PC-3 (cell line): ENCODE measurements around the gene ULK4. TPM values are rescaled to one million over a fixed set of nuclear protein-coding genes. Genes with fewer than 3 reads are reported as not detected.

Experiments
- ATAC-seq: fragments of 200-7000 bp; cut with Tn5 transposase; 2 replicates; pipeline ENCODE4 v1.9.1; 2020; ENCODE audit warnings: mild to moderate bottlenecking, moderate library complexity
- BruUV-seq: library from RNA; stranded (reverse); fragments of 400-500 nt; replicated peaks from 2 replicates; lab custom pipeline; 2021; lab: Mats Ljungman, UMichigan
- CTCF ChIA-PET: fragments of 300-600 bp; sonication (Branson Sonifier 250); formaldehyde crosslinking; loops from one replicate; lab custom pipeline; 2022; ENCODE audit warnings: antibody characterized with exemption; lab: Charles Lee
- POLR2A ChIA-PET: fragments of 300-600 bp; sonication (Branson Sonifier 250); formaldehyde crosslinking; loops from one replicate; lab custom pipeline; 2022; ENCODE audit warnings: antibody characterized with exemption; ENCODE audit not compliant: unreplicated experiment; lab: Charles Lee
- DNase-seq: peaks from one replicate; pipeline ENCODE4 v3.0.0-alpha.2; 2015
- H2AFZ ChIP-seq: fragments of 300-600 bp; sonication (generic); 2 replicates; pipeline ENCODE4 v1.6.0; 2016; ENCODE audit warnings: antibody characterized with exemption, low read length
- H3F3A ChIP-seq: fragments of 300-600 bp; sonication (generic); one replicate; pipeline ENCODE4 v1.6.0; 2017; ENCODE audit warnings: antibody characterized with exemption, low read length, control low read depth, mild to moderate bottlenecking; ENCODE audit not compliant: unreplicated experiment
- H3K27ac ChIP-seq: fragments of 300-600 bp; sonication (generic); 2 replicates; pipeline ENCODE4 v1.5.1; 2016; ENCODE audit warnings: mild to moderate bottlenecking, low read length
- H3K27me3 ChIP-seq: fragments of 300-600 bp; sonication (generic); 2 replicates; pipeline ENCODE4 v1.6.1; 2016; ENCODE audit warnings: low read length, mixed read lengths
- H3K36me3 ChIP-seq: fragments of 300-600 bp; sonication (generic); 2 replicates; pipeline ENCODE4 v1.6.1; 2016; ENCODE audit warnings: low read depth, mixed run types, low read length, mixed read lengths
- H3K4me1 ChIP-seq: fragments of 300-600 bp; sonication (generic); 2 replicates; pipeline ENCODE4 v1.5.1; 2016; ENCODE audit warnings: low read length; ENCODE audit not compliant: insufficient read depth
- H3K4me2 ChIP-seq: fragments of 300-600 bp; sonication (generic); 2 replicates; pipeline ENCODE4 v1.6.0; 2016; ENCODE audit warnings: low read length
- H3K4me3 ChIP-seq: fragments of 300-600 bp; sonication (generic); 2 replicates; pipeline ENCODE4 v1.5.1; 2016; ENCODE audit warnings: mild to moderate bottlenecking, low read length, mixed read lengths
- H3K79me2 ChIP-seq: fragments of 300-600 bp; sonication (generic); 2 replicates; pipeline ENCODE4 v1.6.1; 2017; ENCODE audit warnings: low read length, mixed read lengths
- H3K9ac ChIP-seq: fragments of 300-600 bp; sonication (generic); 2 replicates; pipeline ENCODE4 v1.6.0; 2016; ENCODE audit warnings: mild to moderate bottlenecking, low read length
- H3K9me2 ChIP-seq: fragments of 300-600 bp; sonication (generic); replicated peaks from 2 replicates; pipeline ENCODE4 v1.6.1; 2016; ENCODE audit warnings: mixed run types, low read length, mixed read lengths
- H3K9me3 ChIP-seq: fragments of 300-600 bp; sonication (generic); 2 replicates; pipeline ENCODE4 v1.6.1; 2016; ENCODE audit warnings: low read length, mixed read lengths
- H4K20me1 ChIP-seq: fragments of 300-600 bp; sonication (generic); 2 replicates; pipeline ENCODE4 v1.6.1; 2016; ENCODE audit warnings: low read length, mixed read lengths
- CTCF ChIP-seq: fragments of 300-600 bp; sonication (generic); conservative IDR thresholded peaks from 2 replicates; pipeline ENCODE4 v1.5.1; 2017; ENCODE audit warnings: antibody characterized with exemption, low read depth, mild to moderate bottlenecking, low read length
- EZH2 ChIP-seq: fragments of 300-600 bp; sonication (generic); IDR thresholded peaks from one replicate; pipeline ENCODE4 v1.6.1; 2017; ENCODE audit warnings: antibody characterized with exemption, mild to moderate bottlenecking, low read length; ENCODE audit not compliant: unreplicated experiment
- EZH2phosphoT487 ChIP-seq: fragments of 300-600 bp; sonication (generic); IDR thresholded peaks from 2 replicates; pipeline ENCODE4 v1.6.1; 2018; ENCODE audit warnings: mild to moderate bottlenecking, antibody characterized with exemption, low read length, borderline replicate concordance
- intact Hi-C: fragments of 100-400 bp; cut with micrococcal nuclease; formaldehyde crosslinking; loops from 2 replicates; pipeline ENCODE4 v1.9.0; 2023
- total RNA-seq: library from RNA; depleted of rRNA; stranded (reverse); fragments of >200 nt; gene quantifications from 2 replicates; pipeline ENCODE4 v1.2.3, GENCODE V29; 2014

The ULK4 gene
- total RNA-seq, 1 experiment from 2014 or later = 4.8 TPM

DNA sequence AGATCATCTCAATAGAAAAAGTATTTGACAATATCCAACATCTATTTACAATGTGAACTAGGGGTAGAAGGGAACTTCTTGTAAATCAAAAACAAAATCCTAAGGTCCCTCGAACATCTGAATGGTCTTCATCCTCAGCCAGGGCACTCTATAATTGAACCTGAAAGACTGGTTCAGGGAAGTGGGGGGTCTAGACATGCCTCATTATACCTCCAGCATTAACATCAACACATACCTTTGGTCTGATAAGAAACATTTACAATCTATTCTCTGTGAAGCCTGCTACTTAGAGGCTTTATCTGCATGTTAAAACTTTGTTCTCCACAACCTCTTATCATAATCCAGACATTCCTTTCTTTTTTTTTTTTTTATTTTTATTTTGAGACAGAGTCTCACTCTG lies 550.8 kb downstream of the ULK4 start:
- no TSS peak for BruUV-seq
- H3K9me2 ChIP-seq = no peaks in the 10 kb centered on the region
- no peak overlapping the region for H3K4me2 ChIP-seq
- POLR2A ChIA-PET = no interaction called here
- no peak overlapping the region for H3K27ac ChIP-seq
- DNase-seq = no peak
- H3K9me3 ChIP-seq = peaks cover 3% of the 10 kb centered on the region; the same call in 1 of the 2 replicates
- no peaks in the 10 kb centered on the region for H4K20me1 ChIP-seq
- no peaks in the 10 kb centered on the region for H3F3A ChIP-seq
- no peaks in the 10 kb centered on the region for H3K27me3 ChIP-seq
- no peak overlapping the region for H3K9ac ChIP-seq
- no peak overlapping the region for H2AFZ ChIP-seq
- no peaks in the 10 kb centered on the region for H3K79me2 ChIP-seq
- no peak for TF ChIP-seq EZH2phosphoT487
- no peak for TF ChIP-seq EZH2
- no peak for TF ChIP-seq CTCF
- no peaks in the 10 kb centered on the region for H3K4me1 ChIP-seq
- intact Hi-C loops = no loop called here
- CTCF ChIA-PET = no interaction called here
- H3K36me3 ChIP-seq = no peaks in the 10 kb centered on the region
- no peak overlapping the region for H3K4me3 ChIP-seq
- no peak for ATAC-seq

DNA sequence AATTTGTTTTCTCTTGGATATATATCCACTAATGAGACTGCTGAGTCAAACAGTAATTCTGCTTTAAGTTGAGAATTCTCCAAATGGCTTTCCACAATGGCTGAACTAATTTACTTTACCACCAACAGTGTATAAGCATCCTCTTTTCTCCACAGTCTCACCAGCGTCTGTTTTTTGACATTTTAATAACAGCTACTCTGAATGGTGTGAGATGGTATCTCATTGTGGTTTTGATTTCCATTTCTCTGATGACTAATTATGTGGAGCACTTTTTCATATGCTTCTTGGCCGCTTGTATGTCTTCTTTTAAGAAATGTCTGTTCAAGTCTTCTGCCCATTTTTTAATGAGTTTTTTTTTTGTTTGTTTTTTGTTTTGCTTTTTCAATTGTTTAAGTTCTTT lies 556.4 kb downstream of the ULK4 start:
- TF ChIP-seq EZH2 = no peak
- TF ChIP-seq EZH2phosphoT487 = no peak
- TF ChIP-seq CTCF = no peak
- ChIA-PET POLR2A (no interaction called here), CTCF (no interaction called here)
- no peak overlapping the region for H2AFZ ChIP-seq
- peaks cover 8% of the 10 kb centered on the region; the same call in 1 of the 2 replicates for H3K9me3 ChIP-seq
- no peaks in the 10 kb centered on the region for H4K20me1 ChIP-seq
- no peaks in the 10 kb centered on the region for H3F3A ChIP-seq
- DNase-seq (peak; percentile 9), ATAC-seq (no peak)
- no peaks in the 10 kb centered on the region for H3K27me3 ChIP-seq
- H3K4me1 ChIP-seq = no peaks in the 10 kb centered on the region
- no peak overlapping the region for H3K4me3 ChIP-seq
- H3K9ac ChIP-seq = no peak overlapping the region
- no peaks in the 10 kb centered on the region; the same call in 1 of the 2 replicates for H3K9me2 ChIP-seq
- H3K36me3 ChIP-seq = no peaks in the 10 kb centered on the region
- H3K79me2 ChIP-seq = no peaks in the 10 kb centered on the region
- no peak overlapping the region for H3K27ac ChIP-seq
- no TSS peak for BruUV-seq
- intact Hi-C loops = no loop called here
- H3K4me2 ChIP-seq = no peak overlapping the region

DNA sequence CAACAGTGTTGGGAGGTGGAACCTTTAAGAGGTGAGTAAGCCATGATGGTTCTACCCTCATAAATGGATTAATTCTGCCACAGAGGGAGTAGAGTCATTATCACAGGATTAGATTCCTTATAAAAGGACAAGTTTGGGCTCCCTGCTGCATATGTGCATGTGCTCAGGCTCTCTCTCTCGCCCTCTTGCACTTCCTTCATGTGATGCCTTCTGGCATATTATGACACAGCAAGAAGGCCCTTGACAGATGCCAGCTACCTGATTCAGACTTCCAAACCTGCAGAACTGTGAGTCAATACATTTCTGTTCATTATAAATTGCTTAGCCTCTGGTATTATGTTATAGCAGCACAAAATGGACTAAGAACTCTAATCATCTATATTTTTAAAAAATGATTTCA lies 557.3 kb downstream of the ULK4 start:
- Histone ChIP-seq H3K79me2 (no peaks in the 10 kb centered on the region), H2AFZ (no peak overlapping the region), H3K4me1 (no peaks in the 10 kb centered on the region), H3K36me3 (no peaks in the 10 kb centered on the region), H3K4me3 (no peak overlapping the region), H3K4me2 (no peak overlapping the region), H3K9ac (no peak overlapping the region), H3F3A (no peaks in the 10 kb centered on the region), H3K9me3 (peaks cover 8% of the 10 kb centered on the region; the same call in 1 of the 2 replicates), H3K27ac (no peak overlapping the region), H4K20me1 (no peaks in the 10 kb centered on the region), H3K27me3 (no peaks in the 10 kb centered on the region), H3K9me2 (no peaks in the 10 kb centered on the region; the same call in 1 of the 2 replicates)
- ATAC-seq (no peak), DNase-seq (no peak)
- ChIA-PET CTCF (no interaction called here), POLR2A (no interaction called here)
- TF ChIP-seq CTCF = no peak
- TF ChIP-seq EZH2 = no peak
- TF ChIP-seq EZH2phosphoT487 = no peak
- intact Hi-C loops = no loop called here
- no TSS peak for BruUV-seq
